GM10266 (cell line): ENCODE measurements around the gene HMGCS2.
A peak's percentile ranks its signal among the peaks of the same experiment; 100 is the strongest.

ENCODE experiments used
- DNase-seq: peaks from one replicate; pipeline ENCODE4 v3.0.0; 2012; ENCODE audit errors: extremely low spot score
- CTCF ChIP-seq: IDR thresholded peaks from 2 replicates; pipeline ENCODE4 v1.5.1; 2012; ENCODE audit warnings: mild to moderate bottlenecking, low read depth; ENCODE audit not compliant: control insufficient read depth, insufficient read depth; ENCODE audit errors: missing control alignments

Gene HMGCS2

DNA sequence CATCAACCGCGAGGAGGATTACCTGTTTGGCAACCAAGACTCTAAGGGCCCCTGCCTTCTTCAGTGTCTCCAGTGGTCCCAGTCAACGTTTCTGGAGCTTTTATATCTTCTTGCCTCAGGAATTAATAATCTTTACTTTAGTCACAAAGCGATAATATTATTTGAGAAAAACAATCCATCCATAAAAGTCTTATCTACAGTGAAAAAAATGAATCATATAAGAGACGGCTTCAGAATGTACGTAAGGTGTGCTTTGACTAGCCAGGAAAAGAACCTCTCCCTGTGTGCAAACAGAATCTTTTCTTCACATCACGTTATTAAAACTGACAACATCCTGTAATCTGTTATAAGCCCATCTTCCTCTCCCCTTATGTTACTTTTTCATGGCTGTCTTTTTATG lies 42.7 kb upstream of the HMGCS2 start, which contains the start of gene REG4:
TSS of gene REG4 (minus strand) at position 74 of the 400 bp plus-strand sequence. CDS start 2,691 bp downstream, outside the sequence.
- TF ChIP-seq CTCF: no peak

DNA sequence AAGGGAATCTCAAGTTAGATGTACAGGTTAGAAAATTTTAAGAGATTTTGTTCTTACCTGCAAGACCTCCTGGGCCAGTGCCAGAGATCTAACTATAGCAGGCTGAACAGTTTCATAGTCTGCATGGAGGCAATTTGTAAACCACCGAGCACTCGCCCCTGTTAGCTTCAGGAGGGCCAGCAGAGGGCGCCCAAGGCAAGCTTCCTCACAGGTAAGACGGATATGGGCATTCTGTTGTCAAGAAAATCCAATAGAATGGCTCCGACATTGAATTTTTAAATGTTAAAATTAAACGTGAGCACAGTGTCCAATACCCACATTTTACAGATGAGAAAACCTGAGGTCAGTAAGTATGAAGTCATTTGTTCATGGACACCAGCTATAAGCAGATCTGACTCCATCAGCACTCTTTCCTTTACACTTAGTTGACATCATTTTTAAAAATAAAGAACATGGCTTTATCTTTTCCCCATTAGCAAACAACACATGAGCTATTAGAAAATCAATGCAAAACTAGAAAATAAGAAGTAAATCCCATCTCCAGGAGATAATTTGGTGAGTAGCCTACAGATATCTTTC lies 40.4 kb upstream of the HMGCS2 start:
- peak; percentile 66 for DNase-seq
- peak; percentile 93 for TF ChIP-seq CTCF

More for the DNA sequence above, 42.7 kb upstream of the HMGCS2 start, which contains the start of gene REG4:
- DNase-seq: no peak

DNA sequence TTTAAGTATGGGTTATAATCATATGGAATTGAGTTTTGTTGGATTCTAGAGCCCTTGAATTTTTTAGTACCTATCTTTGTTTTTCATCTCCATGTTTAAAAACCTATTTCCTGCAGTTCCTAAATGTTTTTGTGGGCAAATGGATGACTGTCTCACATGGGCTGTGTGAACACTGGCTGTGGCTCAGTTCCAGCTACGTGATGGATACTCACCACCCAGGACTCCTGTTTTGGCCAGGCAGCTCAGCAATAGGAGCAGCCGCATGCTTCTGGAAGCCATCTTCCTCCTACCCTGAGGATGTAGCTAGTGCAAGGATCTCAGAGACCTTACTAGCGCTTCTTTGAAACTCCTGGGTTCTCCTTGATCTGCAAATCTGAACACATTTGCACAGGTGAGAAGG lies 39.8 kb upstream of the HMGCS2 start:
- DNase-seq: no peak
- no peak for TF ChIP-seq CTCF

DNA sequence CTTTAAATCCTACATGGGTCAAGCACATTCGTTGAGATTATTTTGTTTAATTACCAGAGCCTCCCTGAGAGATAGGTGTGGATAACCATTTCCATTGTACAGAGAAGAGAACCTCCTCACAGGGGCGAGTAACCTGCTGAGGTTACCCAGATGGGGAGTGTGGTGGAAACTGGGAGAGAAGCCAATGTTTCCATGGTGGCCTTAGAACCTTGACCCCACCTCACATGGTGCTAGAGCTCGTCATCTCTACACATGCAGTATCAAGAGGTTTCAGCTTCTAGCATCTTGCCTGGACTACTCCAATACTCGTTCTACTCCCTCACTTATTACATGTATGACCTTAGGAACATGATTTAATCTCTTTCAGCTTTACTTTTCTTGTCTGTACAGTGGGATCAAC lies 37.8 kb upstream of the HMGCS2 start:
- TF ChIP-seq CTCF: no peak

GRCh38 chr1:119805746-119806145 lies 37.0 kb upstream of the HMGCS2 start:
- no peak for TF ChIP-seq CTCF
- DNase-seq: no peak

More for the DNA sequence above, 37.8 kb upstream of the HMGCS2 start:
- no peak for DNase-seq

DNA sequence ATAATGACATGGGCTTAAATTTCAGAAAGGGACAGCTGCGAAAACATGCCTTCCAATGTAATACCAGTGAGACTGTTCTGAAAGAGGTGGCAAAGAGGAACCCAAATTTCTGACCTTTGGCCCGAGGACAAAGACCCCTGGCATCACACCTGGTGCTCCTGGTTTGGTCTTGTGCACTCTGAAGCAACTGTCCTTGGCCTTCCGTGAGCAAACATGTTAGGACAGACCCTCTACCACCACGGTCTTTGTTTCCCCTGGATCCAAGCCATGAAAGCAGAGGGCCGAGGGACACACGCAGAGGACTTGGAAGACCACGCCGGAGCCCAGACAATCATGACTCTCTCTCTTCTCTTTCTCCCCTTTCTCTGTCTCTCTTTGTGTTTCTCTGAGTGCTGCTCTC lies 36.5 kb upstream of the HMGCS2 start:
- no peak for TF ChIP-seq CTCF

DNA sequence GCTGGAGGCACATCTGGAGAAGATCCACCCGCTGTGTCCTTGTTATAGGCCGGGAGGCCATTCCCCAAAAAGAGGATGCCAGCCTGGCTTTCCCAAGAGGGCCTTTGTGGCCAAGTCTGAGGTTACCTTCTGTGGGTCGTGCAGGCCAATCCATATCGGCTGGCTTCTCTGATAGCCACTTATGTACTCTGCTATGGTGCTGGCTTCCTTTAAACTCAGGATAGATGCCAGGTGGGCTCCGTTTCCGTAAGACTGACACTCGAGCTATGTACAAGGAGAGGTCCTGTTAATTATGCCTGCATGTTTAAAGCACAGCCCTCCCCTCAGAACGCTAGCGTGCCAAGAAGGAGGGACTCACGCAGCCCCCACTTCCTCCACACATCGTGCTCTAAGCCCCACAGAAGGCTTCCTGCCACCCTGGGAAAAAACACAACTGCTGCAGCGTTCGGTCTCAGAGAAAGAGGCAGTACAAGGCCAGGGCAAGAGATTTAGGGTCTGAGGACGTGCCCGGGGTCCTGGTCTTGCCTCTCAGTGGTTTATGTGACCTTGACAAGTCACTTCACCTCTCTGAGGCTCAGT lies 31.0 kb upstream of the HMGCS2 start:
- DNase-seq: no peak
- TF ChIP-seq CTCF: no peak

More for the DNA sequence above, 36.5 kb upstream of the HMGCS2 start:
- DNase-seq: no peak
